RPMI8226 (cell line): ENCODE results near the gene PPP2R3C.
A peak's percentile ranks its signal among the peaks of the same experiment; 100 is the strongest.
"Not testable (repeated sequence)": the region's sequence is repeated elsewhere in the genome, so short reads cannot be mapped to it uniquely, and the experiment has no call there.

ENCODE experiments used
- DNase-seq: peaks from one replicate; pipeline ENCODE4 v3.0.0-alpha.2; 2015

The PPP2R3C gene

GRCh38 chr14:35050652-35051051, 71.1 kb downstream of the PPP2R3C start:
- DNase-seq, result no peak

- DNase-seq, result no peak
These were observed 73.7 kb downstream of the PPP2R3C start for GRCh38 chr14:35047976-35048513.

DNA sequence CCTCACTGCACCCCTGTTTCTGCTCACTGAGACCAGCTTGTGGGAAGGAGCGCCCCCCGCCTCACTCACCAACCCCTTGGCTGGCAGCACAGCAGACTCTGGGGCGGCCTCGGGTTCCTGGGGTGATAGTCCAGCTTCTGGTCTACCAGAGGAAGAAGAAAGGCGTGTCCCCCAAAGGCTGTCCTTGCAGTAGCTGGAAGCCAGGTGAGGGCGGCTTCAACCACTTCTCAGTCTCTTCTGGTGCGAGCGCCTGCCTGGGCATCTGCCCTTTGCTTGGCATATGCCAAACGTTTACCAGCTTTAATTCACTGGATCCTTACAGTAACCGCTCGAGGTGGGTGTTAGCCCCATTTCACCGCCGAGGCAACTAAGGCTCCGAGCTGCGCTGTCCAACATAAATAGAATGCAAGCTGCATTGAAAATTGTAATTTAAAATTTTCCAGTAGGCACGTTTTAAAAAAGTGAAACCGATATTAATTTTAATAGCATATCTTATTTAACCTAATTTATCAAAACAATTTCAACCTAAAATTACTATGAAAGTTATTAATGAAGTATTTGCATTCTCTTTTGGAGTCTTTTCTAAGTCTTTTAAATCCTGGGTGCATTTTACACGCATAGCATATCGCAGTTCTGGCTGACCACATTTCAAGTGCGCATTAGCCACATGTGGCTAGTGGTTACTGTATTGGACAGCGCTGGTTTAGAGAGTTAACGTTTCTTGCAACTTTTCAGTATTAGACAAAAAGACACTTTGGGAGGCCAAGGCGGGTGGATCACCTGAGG, 74.8 kb downstream of the PPP2R3C start:
- DNase-seq, result peak; percentile 71

DNA sequence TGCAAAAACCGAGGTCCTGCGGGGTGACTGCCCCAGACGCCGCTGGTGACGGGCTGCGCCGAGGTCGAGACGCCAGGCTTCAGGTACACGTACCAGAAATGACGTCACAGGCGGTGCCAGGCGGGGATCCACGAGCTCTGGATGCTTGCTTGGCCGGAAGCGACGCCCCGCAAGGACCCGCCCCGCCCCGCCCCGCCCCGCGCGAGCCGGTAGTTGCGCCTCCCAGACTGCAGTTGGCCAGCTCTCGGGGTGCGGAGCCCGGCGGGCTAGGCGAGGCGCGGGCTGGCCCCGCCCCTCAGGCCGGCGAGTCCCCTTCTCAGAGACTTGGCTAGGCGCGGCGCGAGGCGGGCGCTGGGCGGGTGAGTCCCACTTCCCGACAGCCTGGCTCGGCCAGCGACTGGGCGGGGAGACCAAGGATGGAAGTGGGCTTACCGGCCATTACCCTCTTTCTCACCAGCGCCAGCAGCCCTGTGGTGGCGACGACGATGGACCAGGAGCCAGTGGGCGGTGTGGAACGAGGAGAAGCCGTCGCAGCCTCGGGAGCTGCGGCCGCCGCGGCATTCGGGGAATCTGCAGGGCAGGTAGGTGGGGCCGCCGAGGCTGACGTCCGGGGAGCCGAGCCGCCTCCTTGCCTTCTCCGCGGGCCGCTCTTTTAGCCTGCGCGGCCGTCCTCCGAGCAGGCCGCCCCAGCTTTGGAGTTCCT, 75.6 kb downstream of the PPP2R3C start, which contains the start of gene FAM177A1:
Gene FAM177A1 (plus strand): TSS at position 225 of the 703 bp plus-strand sequence. CDS start 192 bp downstream, at position 417.
- peak; percentile 96 for DNase-seq

GRCh38 chr14:35045798-35046047, 76.1 kb downstream of the PPP2R3C start:
- no peak for DNase-seq

GRCh38 chr14:35044939-35045797, 76.6 kb downstream of the PPP2R3C start:
- peak; percentile 2 for DNase-seq

GRCh38 chr14:35043046-35043445, 78.7 kb downstream of the PPP2R3C start:
- no peak for DNase-seq

GRCh38 chr14:35042632-35043031, 79.2 kb downstream of the PPP2R3C start:
- DNase-seq, result no peak

GRCh38 chr14:35038312-35038711, 83.5 kb downstream of the PPP2R3C start:
- not testable (repeated sequence) for DNase-seq
